Fibroblast of peridontal ligament (primary cell): ENCODE measurements around the gene OR1F1.
"Not testable (repeated sequence)": the region's sequence is repeated elsewhere in the genome, so short reads cannot be mapped to it uniquely, and the experiment has no call there.

Experiments used
- DNase-seq: peaks from one replicate; pipeline ENCODE4 v3.0.0-alpha.2; 2010; ENCODE audit errors: extremely low read depth

OR1F1 gene

GRCh38 chr16:3187798-3188674 lies at the start of gene OR1F1:
Gene OR1F1, plus strand, starts transcription at chr16:3188204.
- DNase-seq, result peak; percentile 62

GRCh38 chr16:3138342-3138741 lies 49.7 kb upstream of the OR1F1 start:
- no peak for DNase-seq

GRCh38 chr16:3138823-3139426 lies 49.1 kb upstream of the OR1F1 start:
- no peak for DNase-seq

- not testable (repeated sequence) for DNase-seq
Observed at GRCh38 chr16:3139561-3139960, 48.4 kb upstream of the OR1F1 start.

- DNase-seq, result no peak
Observed at GRCh38 chr16:3140603-3141427, 47.2 kb upstream of the OR1F1 start.

- DNase-seq, result no peak
Observed at GRCh38 chr16:3141781-3142311, 46.2 kb upstream of the OR1F1 start.

GRCh38 chr16:3142327-3142726 lies 45.7 kb upstream of the OR1F1 start:
- no peak for DNase-seq

- DNase-seq, result no peak
Observed at GRCh38 chr16:3142770-3143169, 45.2 kb upstream of the OR1F1 start.

GRCh38 chr16:3143189-3143588 lies 44.8 kb upstream of the OR1F1 start:
- no peak for DNase-seq

GRCh38 chr16:3143598-3144320 lies 44.2 kb upstream of the OR1F1 start:
- no peak for DNase-seq

- DNase-seq, result no peak
Observed at GRCh38 chr16:3144321-3144983, 43.6 kb upstream of the OR1F1 start.

- DNase-seq, result no peak
Observed at GRCh38 chr16:3145151-3145550, 42.9 kb upstream of the OR1F1 start.

- DNase-seq, result no peak
Observed at GRCh38 chr16:3145660-3146059, 42.3 kb upstream of the OR1F1 start.

- DNase-seq, result no peak
Observed at GRCh38 chr16:3147046-3147756, 40.8 kb upstream of the OR1F1 start.

GRCh38 chr16:3147757-3148104 lies 40.3 kb upstream of the OR1F1 start:
- DNase-seq, result no peak

- no peak for DNase-seq
Observed at GRCh38 chr16:3148256-3149192, 39.5 kb upstream of the OR1F1 start.

GRCh38 chr16:3149193-3149530 lies 38.8 kb upstream of the OR1F1 start:
- no peak for DNase-seq

GRCh38 chr16:3149630-3150345 lies 38.2 kb upstream of the OR1F1 start:
- DNase-seq, result peak; percentile 31
